ENCODE results near the gene STXBP4.
A peak's percentile ranks its signal among the peaks of the same experiment; 100 is the strongest.

The STXBP4 gene

GRCh38 chr17:55171634-55172328 is 203.2 kb downstream of the STXBP4 start:
- DNase-seq (ENCODE audit: low read depth), result no peak

- no peak for DNase-seq (ENCODE audit: low read depth)
Observed at GRCh38 chr17:55172612-55173011, 204.0 kb downstream of the STXBP4 start.

- no peak for DNase-seq (ENCODE audit: low read depth)
Observed at GRCh38 chr17:55174133-55174532, 205.6 kb downstream of the STXBP4 start.

GRCh38 chr17:55175788-55176427 is 207.3 kb downstream of the STXBP4 start:
- no peak for DNase-seq (ENCODE audit: low read depth)

DNA sequence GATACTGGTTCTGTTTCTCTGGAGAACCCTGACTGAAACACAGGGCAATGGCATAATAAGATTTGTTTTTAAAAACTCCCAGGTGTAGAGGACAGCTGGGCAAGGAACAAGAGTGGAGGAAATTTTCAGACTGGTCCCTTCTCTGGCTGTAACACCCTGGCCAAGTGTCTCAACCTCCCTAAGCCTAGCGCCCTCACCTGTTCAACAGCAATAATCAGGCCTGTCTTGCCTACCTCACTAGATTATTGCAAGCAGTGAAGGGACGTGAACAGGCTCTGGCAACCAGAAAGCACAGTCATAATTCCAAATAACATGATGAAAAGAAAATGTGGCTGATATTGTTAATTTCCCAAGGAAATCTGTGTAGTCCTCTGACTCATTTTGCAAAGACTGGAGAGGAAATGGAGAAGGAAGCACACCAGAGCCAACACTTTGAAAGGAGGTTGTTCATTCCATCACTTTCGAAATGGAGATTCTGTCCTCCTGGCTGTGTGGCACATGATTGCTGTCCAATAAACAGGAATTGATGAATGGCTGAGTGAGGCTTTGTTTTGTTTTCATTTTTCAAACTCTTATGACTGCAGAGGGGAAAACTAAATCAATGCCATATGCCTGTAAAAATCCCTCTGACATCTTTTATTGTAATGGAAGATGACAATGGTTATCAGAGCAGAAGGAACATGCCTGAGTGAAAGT is 208.7 kb downstream of the STXBP4 start:
- peak; percentile 20 for DNase-seq (ENCODE audit: low read depth)

DNA sequence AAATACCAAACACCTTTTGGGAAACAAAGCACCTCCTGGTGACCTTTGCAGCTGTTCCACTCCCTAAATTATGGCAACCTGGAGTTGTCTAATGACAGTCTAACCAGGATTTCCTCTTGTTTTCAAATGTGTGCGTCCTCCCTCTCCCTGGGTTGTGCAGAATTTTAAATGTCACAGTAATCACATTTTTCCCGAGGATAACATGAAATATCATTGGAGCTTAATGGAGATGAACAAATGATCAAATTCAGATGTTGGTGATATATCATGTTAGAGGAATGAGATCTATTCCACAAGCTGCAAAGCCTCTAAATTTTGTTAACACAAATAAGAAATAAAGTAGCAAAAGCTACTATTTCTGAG is 209.3 kb downstream of the STXBP4 start:
- DNase-seq (ENCODE audit: low read depth), result no peak

DNA sequence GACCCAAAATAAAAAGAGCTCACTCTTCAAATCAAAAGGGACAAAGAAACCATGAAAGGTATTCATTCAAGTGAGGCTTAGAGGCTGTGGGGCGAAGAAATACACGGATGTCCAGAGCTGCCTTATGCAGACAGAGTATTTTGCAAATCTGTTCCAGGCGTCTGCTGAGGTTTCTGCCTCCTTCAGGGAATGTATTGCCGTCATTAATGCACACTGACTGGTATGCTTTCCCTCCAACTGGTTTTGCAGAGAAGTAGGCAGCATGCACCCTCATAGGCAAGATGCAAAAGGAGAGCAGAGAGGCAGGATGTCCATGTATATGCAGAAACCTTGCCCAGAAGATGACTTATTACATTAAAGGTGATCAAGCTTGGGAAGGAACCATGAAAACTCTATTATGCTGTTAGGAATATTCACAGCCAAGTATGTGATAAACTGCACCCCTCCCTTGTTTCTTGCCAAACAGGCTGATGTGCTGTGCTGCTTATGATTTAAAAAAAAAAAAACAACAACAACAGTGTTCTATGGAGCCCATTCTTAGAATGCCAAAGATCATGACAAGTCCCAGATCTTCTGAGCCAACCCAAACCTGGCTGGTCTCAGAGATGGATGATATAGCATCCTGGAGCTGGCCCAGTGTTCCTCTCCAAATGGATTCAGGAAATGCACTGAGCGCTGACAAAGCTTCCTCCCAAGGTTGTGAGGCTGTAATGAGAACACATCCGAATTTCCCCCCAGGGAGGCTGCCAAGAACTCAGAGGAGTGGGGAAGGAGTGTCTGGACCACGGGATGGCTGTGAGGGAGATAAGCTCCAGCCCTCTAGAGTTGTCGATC is 218.6 kb downstream of the STXBP4 start:
- no peak for DNase-seq (ENCODE audit: low read depth)

- no peak for DNase-seq (ENCODE audit: low read depth)
Observed at GRCh38 chr17:55190748-55191147, 222.2 kb downstream of the STXBP4 start.

DNA sequence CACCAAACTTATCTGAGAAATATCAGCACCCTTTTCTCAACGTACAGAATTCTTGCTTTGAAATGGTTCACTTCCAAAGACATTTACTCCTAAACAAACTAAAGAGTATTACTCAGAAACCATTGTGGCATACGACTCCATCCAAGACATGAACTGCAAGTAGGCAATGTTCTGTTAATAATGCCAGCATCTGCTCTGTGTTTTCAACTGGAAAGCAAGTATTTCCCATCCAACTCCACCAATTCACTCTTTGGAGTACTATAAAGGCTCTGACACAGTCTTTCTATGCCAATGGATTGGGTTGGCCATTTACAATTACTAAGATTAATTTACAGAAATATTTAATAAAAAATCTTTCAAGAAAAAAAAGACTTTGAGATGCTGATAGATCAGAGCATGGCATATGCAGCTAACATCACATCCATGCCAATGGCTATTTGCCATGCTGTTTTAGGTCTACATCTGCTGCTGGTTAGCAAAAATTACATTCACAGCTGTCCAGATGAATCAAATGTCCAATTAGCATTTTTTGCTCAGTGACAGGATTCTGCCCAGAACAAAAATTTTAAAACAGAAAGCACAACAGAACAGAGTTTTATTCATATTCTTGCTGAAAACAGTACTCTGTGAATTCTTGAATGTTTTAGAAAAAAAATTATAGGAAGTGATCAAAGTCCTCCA is 230.3 kb downstream of the STXBP4 start:
- no peak for DNase-seq (ENCODE audit: low read depth)

GRCh38 chr17:55200904-55201303 is 232.3 kb downstream of the STXBP4 start:
- no peak for DNase-seq (ENCODE audit: low read depth)

DNA sequence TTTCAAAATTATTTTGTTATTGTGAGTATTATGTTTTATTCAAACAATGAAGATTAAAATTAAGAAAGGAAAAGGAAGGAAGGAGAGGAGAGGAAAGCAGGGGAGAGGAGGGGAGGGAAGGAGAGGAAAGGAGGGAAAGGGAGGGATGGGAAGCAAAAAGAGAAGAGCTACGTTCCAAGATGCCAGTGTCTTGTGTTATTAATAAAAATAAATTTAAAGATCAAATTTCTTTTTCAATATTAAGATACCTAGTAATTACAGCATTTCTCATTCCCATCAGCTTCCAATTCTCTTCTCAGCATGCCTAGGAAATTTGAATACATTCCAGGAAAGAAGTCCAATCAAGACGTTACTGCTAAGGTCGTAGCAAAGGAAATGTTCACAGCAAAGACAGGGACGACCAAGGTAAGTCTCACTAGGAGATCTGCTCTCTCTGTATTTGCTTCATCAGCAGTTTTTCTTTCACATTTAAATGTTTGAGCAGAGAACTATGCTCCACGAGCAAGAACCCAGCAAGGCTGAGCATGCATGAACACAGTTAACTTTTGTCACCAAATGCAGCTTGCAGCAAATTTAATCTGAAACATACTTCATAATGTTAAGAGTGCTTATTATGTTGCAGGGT is 232.9 kb downstream of the STXBP4 start:
- no peak for DNase-seq (ENCODE audit: low read depth)

DNA sequence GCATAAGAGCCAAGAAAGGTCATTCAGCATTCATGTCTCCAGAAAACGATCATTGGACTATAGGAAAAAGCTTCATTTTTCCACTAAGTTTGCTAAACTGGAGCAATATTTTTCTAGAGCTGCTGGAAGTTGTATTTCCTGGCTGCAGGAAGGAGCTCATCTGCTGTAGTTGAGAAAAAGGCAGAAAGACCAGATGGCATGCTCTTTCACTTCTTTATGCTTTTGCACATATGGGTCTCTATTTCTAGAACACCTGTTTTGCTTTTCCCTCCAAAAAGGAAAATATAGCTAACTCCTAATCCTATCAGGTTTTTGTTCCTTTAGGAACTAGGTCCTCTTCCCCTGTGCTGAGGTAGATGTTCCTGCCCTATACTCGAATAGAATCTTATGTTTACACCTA is 234.3 kb downstream of the STXBP4 start:
- no peak for DNase-seq (ENCODE audit: low read depth)

GRCh38 chr17:55208078-55208812 is 239.7 kb downstream of the STXBP4 start:
- no peak for DNase-seq (ENCODE audit: low read depth)

DNA sequence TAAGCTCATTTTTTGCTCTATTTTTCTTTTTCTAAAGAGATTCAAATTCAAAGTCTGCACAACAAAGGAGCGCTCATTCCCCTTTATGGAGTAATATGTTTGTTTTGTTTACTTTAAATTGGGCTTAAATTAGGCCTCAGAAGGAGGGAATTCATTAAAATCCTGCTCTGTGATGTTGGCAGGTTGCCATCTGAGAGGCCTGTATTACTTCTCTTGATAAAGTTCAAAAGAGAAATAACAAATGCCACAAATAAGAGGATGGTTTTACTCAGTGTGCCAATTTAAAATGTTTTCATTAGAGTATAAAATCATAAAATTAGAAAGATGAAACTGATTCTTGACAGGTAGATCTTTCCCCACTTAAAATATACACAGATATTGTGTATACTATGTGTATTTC is 241.7 kb downstream of the STXBP4 start:
- no peak for DNase-seq (ENCODE audit: low read depth)

DNA sequence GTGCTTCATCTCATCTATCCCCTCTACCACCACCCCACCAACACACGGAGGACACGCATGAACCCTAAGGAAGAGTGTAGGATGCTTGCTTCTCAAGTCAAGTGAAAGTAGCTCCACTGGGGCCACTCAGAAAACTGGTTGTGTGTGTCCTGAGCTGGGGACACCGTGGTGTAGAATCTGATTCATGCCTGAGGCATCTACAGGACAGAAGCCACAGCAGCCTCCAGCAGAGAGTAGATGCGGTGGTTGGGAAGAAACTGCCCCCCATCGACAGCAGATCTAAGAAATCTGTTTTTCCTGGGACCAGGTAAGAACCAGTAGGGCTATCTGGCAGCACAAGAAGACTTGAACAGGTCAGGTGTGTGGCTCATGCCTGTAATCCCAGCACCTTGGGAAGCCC is 244.3 kb downstream of the STXBP4 start:
- no peak for DNase-seq (ENCODE audit: low read depth)

DNA sequence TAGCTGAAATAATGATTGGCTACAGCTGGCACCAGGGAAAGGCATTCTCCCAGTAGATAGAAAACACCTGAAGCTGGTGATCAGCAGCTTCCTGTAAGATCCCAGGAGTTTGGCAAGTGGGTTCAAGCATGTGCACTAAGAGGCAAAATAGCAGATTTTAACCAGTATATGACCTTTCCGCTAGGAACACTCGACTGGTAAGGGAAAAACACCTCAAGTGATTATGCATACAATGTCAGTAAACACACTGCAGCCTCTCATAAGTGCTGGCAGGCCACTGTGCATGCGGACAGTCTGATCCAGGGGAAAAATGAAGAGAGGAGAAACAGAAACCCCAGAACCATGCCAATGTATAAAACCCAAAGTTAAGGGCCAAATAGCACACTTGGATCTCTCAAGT is 247.1 kb downstream of the STXBP4 start:
- no peak for DNase-seq (ENCODE audit: low read depth)

DNA sequence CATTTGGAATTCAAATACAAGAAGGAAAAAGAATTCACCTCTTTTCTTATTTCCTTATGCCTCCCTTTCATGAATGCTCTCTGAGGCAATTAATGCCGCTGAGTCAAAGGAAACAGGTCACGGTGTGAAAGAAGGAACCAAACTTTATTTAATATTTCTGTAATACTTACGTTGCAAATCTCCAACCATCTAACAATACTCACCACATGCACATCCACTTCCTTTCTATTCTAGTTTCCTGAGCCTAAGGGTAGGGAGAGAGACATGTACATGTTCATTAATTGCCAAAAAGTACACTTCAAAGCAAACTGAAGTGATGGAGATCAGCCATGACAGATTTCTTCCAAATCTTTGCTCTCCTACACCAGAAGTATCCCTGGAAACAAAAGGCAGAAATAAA is 248.3 kb downstream of the STXBP4 start:
- no peak for DNase-seq (ENCODE audit: low read depth)

DNA sequence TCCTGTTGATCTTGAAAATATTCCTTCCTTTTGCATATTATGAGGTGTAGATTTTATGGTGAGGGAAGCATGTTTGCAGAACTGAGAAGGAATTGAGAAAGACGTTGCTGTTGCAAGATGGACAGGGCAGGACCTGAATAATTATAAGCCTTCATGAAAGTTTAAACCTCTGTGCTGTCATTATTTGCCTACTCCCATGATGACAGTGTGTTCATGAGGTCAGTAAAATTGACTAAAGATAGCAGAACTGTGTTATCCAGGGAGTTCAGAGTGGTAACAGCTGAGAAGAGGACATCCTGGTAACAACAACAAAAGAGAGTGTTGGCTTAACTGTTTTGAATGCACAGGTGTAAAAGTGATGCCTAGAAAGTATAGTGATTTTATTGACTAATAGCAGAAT is 250.9 kb downstream of the STXBP4 start:
- no peak for DNase-seq (ENCODE audit: low read depth)

GRCh38 chr17:55219934-55220333 is 251.4 kb downstream of the STXBP4 start:
- no peak for DNase-seq (ENCODE audit: low read depth)
